A549 (cell line): ENCODE measurements around the gene ABO. TPM values are rescaled to one million over a fixed set of nuclear protein-coding genes. Genes with fewer than 3 reads are reported as not detected.

Source experiments
- ATAC-seq, 2 experiments: fragments of 200-7000 bp in 1 of 2; fragments of >200 bp in 1 of 2; cut with Nextera tagmentation in 1 of 2; cut with Tn5 transposase in 1 of 2; 3 replicates each; pipeline versions ENCODE4 v1.8.0 to v1.9.1; 2018 to 2020; ENCODE audit warnings: mild to moderate bottlenecking in 1 of 2, moderate library complexity in 1 of 2
- CTCF ChIA-PET: fragments of 300-600 bp; sonication (Branson Sonifier 250); formaldehyde crosslinking; extraction: SDS; loops from one replicate; lab custom pipeline; 2021; ENCODE audit warnings: antibody characterized with exemption, inconsistent platforms; lab: Yijun Ruan, JAX
- POLR2A ChIA-PET: fragments of 350-600 bp; formaldehyde crosslinking; extraction: SDS; loops from one replicate; lab custom pipeline; 2021; ENCODE audit warnings: antibody characterized with exemption, inconsistent platforms; lab: Yijun Ruan, JAX
- DNase-seq, 2 experiments: peaks; one replicate each; pipeline versions ENCODE4 v3.0.0 to v3.0.0-alpha.2; 2011 to 2016; ENCODE audit warnings: low read depth in 1 of 2, low spot score in 1 of 2
- FAIRE-seq: peaks from 2 replicates; lab custom pipeline; 2011; peaks lifted over from hg19 to GRCh38; lab: Jason Lieb, UNC
- H3K27ac ChIP-seq, 2 experiments: fragments of >200 bp; sonication (Bioruptor Twin); formaldehyde crosslinking; 3 replicates each; pipeline ENCODE4 v1.5.1; 2016 to 2017
- H3K4me1 ChIP-seq: fragments of >200 bp; sonication (Bioruptor Twin); formaldehyde crosslinking; 3 replicates; pipeline ENCODE4 v1.6.1; 2016
- H3K4me2 ChIP-seq: fragments of >200 bp; sonication (Bioruptor Twin); formaldehyde crosslinking; 3 replicates; pipeline ENCODE4 v1.6.1; 2016
- H3K4me3 ChIP-seq: fragments of >200 bp; sonication (Bioruptor Twin); formaldehyde crosslinking; 3 replicates; pipeline ENCODE4 v1.5.1; 2016
- H3K9me3 ChIP-seq: fragments of >200 bp; sonication (Bioruptor Twin); formaldehyde crosslinking; 3 replicates; pipeline ENCODE4 v1.6.1; 2016
- CHD2 ChIP-seq: fragments of 150-350 bp; IDR thresholded peaks from 2 replicates; pipeline ENCODE4 v1.6.1; 2014; ENCODE audit warnings: low read length; ENCODE audit not compliant: partially characterized antibody
- CHD4 ChIP-seq: fragments of 200-600 bp; sonication (generic); IDR thresholded peaks from 2 replicates; pipeline ENCODE4 v1.6.1; 2016; ENCODE audit warnings: antibody characterized with exemption, mild to moderate bottlenecking, borderline replicate concordance
- CTCF ChIP-seq: fragments of >200 bp; sonication (Bioruptor Twin); formaldehyde crosslinking; IDR thresholded peaks from 3 replicates; pipeline ENCODE4 v1.5.1; 2016
- EHF ChIP-seq: fragments of 250-450 bp; sonication (Bioruptor Pico); IDR thresholded peaks from 2 replicates; pipeline ENCODE4 v1.5.0; 2020; ENCODE audit warnings: mild to moderate bottlenecking
- EHMT2 ChIP-seq: fragments of 200-600 bp; sonication (generic); IDR thresholded peaks from 2 replicates; pipeline ENCODE4 v1.6.1; 2016; ENCODE audit warnings: antibody characterized with exemption, low read depth, mild to moderate bottlenecking, moderate library complexity
- FOXS1 ChIP-seq: fragments of 250-450 bp; sonication (Bioruptor Pico); IDR thresholded peaks from 2 replicates; pipeline ENCODE4 v1.5.0; 2020; ENCODE audit warnings: mild to moderate bottlenecking, moderate library complexity
- GATA3 ChIP-seq: IDR thresholded peaks from 2 replicates; pipeline ENCODE4 v1.6.1; 2012; ENCODE audit warnings: borderline replicate concordance
- HDAC2 ChIP-seq: fragments of 200-600 bp; sonication (generic); IDR thresholded peaks from 2 replicates; pipeline ENCODE4 v1.6.1; 2016
- JUN ChIP-seq, 2 experiments: fragments of >200 bp; sonication (Bioruptor Twin); formaldehyde crosslinking; IDR thresholded peaks; 2 replicates in 1 of 2; 3 replicates in 1 of 2; pipeline ENCODE4 v1.6.1; 2016 to 2017
- NFE2L2 ChIP-seq: fragments of 150-350 bp; conservative IDR thresholded peaks from 2 replicates; pipeline ENCODE4 v1.6.1; 2014; ENCODE audit warnings: low read length
- NR3C1 ChIP-seq: fragments of >200 bp; sonication (Bioruptor Twin); formaldehyde crosslinking; IDR thresholded peaks from 3 replicates; pipeline ENCODE4 v1.6.1; 2017
- POLR2A ChIP-seq: IDR thresholded peaks from 2 replicates; pipeline ENCODE4 v1.6.1; 2012; ENCODE audit warnings: mild to moderate bottlenecking, low read length
- RAD21 ChIP-seq, 2 experiments: fragments of >200 bp in 1 of 2; sonication (Bioruptor Twin) in 1 of 2; formaldehyde crosslinking in 1 of 2; IDR thresholded peaks in 1 of 2; conservative IDR thresholded peaks in 1 of 2; 2 replicates in 1 of 2; 3 replicates in 1 of 2; pipeline ENCODE4 v1.6.1; 2012 to 2018; ENCODE audit warnings: inconsistent platforms in 1 of 2
- RFX5 ChIP-seq: fragments of 450-650 bp; IDR thresholded peaks from 2 replicates; pipeline ENCODE4 v1.7.1; 2014; ENCODE audit warnings: antibody characterized with exemption, mild to moderate bottlenecking, moderate library complexity
- SMC3 ChIP-seq: fragments of >200 bp; sonication (Bioruptor Twin); formaldehyde crosslinking; IDR thresholded peaks from 3 replicates; pipeline ENCODE4 v1.6.1; 2018; ENCODE audit warnings: inconsistent platforms
- TFCP2L1 ChIP-seq: fragments of 250-450 bp; sonication (Bioruptor Pico); IDR thresholded peaks from 2 replicates; pipeline ENCODE4 v1.5.0; 2021; ENCODE audit warnings: mild to moderate bottlenecking
- ZC3H11A ChIP-seq: fragments of 450-650 bp; IDR thresholded peaks from 2 replicates; pipeline ENCODE4 v1.6.1; 2014; ENCODE audit warnings: antibody characterized with exemption, mild to moderate bottlenecking
- ZFP36 ChIP-seq: fragments of 450-650 bp; IDR thresholded peaks from 2 replicates; pipeline ENCODE4 v1.6.1; 2014; ENCODE audit warnings: borderline replicate concordance; ENCODE audit not compliant: partially characterized antibody
- WGBS: methylation state at CpG from one replicate; pipeline ENCODE4 v1.1.6; 2017; ENCODE audit errors: missing lambda C conversion rate; 5-methylcytosine and 5-hydroxymethylcytosine counted together
- polyA plus RNA-seq, 4 experiments: library from polyadenylated mRNA; depleted of rRNA in 3 of 4; stranded (reverse); fragments of >200 nt; fragmentation: RNase III in 1 of 4; extraction: RNeasy Plus Mini Kit Qiagen cat#74134 plus additional on column Dnase treatment in 1 of 4; gene quantifications; 2 replicates in 3 of 4; 3 replicates in 1 of 4; pipeline ENCODE4 v1.2.3, GENCODE V29; 2011 to 2017
- TF ChIP-seq, protein P1 (sequence below): fragments of 450-650 bp; IDR thresholded peaks from 2 replicates; pipeline ENCODE4 v1.6.1; 2014; ENCODE audit warnings: antibody characterized with exemption
- TF ChIP-seq, protein P2 (sequence below): fragments of 150-350 bp; IDR thresholded peaks from 2 replicates; pipeline ENCODE4 v1.6.1; 2014; ENCODE audit warnings: low read depth, mild to moderate bottlenecking, low read length

Gene ABO
- polyA plus RNA-seq, 2 of the 4 experiments (the other 2 are of a cell fraction): not detected

- WGBS: 48% methylated on average over 10 of the region's 10 CpGs
Measured at GRCh38 chr9:133323211-133323610, 48.2 kb upstream of the ABO start.

GRCh38 chr9:133322701-133323100, 47.7 kb upstream of the ABO start:
- Histone ChIP-seq H3K27ac (no peak overlapping the region), H3K9me3 (0 out of 3 replicates have a peak, but pooled peaks cover 5% of the 10 kb centered on the region), H3K4me1 (no peaks in the 10 kb centered on the region), H3K4me2 (no peak overlapping the region)
- 63% methylated on average over 13 of the region's 14 CpGs for WGBS
- POLR2A ChIA-PET: no interaction called here
- FAIRE-seq: no peak
- CTCF ChIA-PET: interaction anchor here (0.6 kb wide), 1 partner anchor 83 kb away, joined by 3 read pairs; no protein-coding TSS in a partner anchor
- TF ChIP-seq JUN (IDR thresholded peaks at IDR 0.05) (no peak), NR3C1 (no peak), CHD4 (no peak), RAD21 (conservative IDR thresholded peaks at IDR 0.05 in 1 of 2, IDR thresholded peaks at IDR 0.05 in 1 of 2) (no peak), HDAC2 (no peak), EHMT2 (no peak), TFCP2L1 (CRISPR knock-in tag) (no peak), ZC3H11A (no peak), CHD2 (no peak)
- TF ChIP-seq, all 56 proteins: peak for 0
- ATAC-seq (no peak), DNase-seq (no peak)
- no peak overlapping the region for H3K4me3 ChIP-seq

More at GRCh38 chr9:133323211-133323610, 48.2 kb upstream of the ABO start:
- Histone ChIP-seq H3K4me2 (no peak overlapping the region), H3K4me1 (no peaks in the 10 kb centered on the region), H3K27ac (no peak overlapping the region), H3K4me3 (no peak overlapping the region), H3K9me3 (0 out of 3 replicates have a peak, but pooled peaks cover 5% of the 10 kb centered on the region)
- POLR2A ChIA-PET: no interaction called here
- ATAC-seq (no peak), DNase-seq (no peak), FAIRE-seq (no peak)
- CTCF ChIA-PET: interaction anchor here (0.6 to 4.7 kb wide), 2 partner anchors 84 kb away, joined by 3 to 16 read pairs; no protein-coding TSS in a partner anchor
- TF ChIP-seq POLR2A: no peak
- no peak for TF ChIP-seq CHD4
- no peak for TF ChIP-seq TFCP2L1 (CRISPR knock-in tag)
- no peak for TF ChIP-seq EHF (CRISPR knock-in tag)
- TF ChIP-seq CTCF: no peak
- no peak for TF ChIP-seq ZFP36
- TF ChIP-seq, protein P1, sequence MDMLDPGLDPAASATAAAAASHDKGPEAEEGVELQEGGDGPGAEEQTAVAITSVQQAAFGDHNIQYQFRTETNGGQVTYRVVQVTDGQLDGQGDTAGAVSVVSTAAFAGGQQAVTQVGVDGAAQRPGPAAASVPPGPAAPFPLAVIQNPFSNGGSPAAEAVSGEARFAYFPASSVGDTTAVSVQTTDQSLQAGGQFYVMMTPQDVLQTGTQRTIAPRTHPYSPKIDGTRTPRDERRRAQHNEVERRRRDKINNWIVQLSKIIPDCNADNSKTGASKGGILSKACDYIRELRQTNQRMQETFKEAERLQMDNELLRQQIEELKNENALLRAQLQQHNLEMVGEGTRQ: no peak

DNA sequence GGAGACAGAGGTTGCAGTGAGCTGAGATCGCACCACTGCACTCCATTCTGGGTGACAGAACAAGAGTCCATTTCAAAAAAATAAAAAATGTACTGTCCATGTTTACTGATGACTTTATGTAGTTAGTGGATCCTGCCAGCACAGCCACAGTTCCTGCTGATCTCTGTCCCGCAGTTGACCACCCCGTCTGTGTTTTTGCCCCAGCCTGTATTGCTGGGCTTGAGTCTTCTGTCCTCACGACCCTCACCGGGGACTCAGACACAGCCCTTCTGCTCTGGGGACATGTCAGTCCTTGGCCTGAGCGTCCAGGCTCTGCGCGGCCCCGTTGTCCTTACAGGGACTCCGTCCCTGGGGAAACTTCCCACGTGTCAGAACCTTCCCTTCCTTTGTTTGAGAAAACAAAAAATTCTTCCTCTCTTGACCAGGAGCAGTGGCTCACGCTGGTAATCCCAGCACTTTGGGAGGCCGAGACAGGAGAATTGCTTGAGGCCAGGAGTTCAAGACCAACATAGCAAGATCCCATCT, 46.5 kb upstream of the ABO start:
- Histone ChIP-seq H3K9me3 (0 out of 3 replicates have a peak, but pooled peaks cover 5% of the 10 kb centered on the region), H3K4me2 (no peak overlapping the region), H3K4me3 (no peak overlapping the region), H3K4me1 (no peaks in the 10 kb centered on the region), H3K27ac (no peak overlapping the region)
- TF ChIP-seq NR3C1: no peak
- TF ChIP-seq, protein P2, sequence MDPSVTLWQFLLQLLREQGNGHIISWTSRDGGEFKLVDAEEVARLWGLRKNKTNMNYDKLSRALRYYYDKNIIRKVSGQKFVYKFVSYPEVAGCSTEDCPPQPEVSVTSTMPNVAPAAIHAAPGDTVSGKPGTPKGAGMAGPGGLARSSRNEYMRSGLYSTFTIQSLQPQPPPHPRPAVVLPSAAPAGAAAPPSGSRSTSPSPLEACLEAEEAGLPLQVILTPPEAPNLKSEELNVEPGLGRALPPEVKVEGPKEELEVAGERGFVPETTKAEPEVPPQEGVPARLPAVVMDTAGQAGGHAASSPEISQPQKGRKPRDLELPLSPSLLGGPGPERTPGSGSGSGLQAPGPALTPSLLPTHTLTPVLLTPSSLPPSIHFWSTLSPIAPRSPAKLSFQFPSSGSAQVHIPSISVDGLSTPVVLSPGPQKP: no peak
- TF ChIP-seq CTCF: no peak
- TF ChIP-seq SMC3: no peak
- TF ChIP-seq RFX5: no peak
- TF ChIP-seq FOXS1 (CRISPR knock-in tag): no peak
- no peak for TF ChIP-seq GATA3
- TF ChIP-seq NFE2L2: no peak
- ATAC-seq (no peak), FAIRE-seq (no peak), DNase-seq (no peak)
- 67% methylated on average over 13 of the region's 13 CpGs for WGBS
- POLR2A ChIA-PET: no interaction called here
- CTCF ChIA-PET: interaction anchor here (0.9 to 1.8 kb wide), 2 partner anchors 82 to 136 kb away, joined by 5 read pairs; no protein-coding TSS in a partner anchor
